Mesenchymal stem cell (in vitro differentiated cells and primary cell): Measurements from ENCODE around the gene CLEC19A.

Experiments used
- DNase-seq: peaks from one replicate; pipeline ENCODE4 v3.0.0-alpha.2; 2013
- H2AFZ ChIP-seq: one replicate; pipeline ENCODE4 v1.6.1; 2013; ENCODE audit warnings: low read depth, mild to moderate bottlenecking, control low read depth, inconsistent platforms, low read length, moderate library complexity
- H2AK5ac ChIP-seq: 2 replicates; pipeline ENCODE4 v1.6.1; 2013; ENCODE audit warnings: low read length, moderate library complexity, mild to moderate bottlenecking, inconsistent platforms; ENCODE audit not compliant: severe bottlenecking
- H2BK120ac ChIP-seq: one replicate; pipeline ENCODE4 v1.6.1; 2013; ENCODE audit warnings: low read depth, mild to moderate bottlenecking, inconsistent platforms, low read length, moderate library complexity
- H2BK12ac ChIP-seq, 2 experiments: one replicate each; pipeline ENCODE4 v1.6.1; 2013; ENCODE audit warnings: inconsistent platforms in 2 of 2, low read length in 2 of 2, mild to moderate bottlenecking in 2 of 2, moderate library complexity in 2 of 2, control low read depth in 1 of 2
- H2BK15ac ChIP-seq: one replicate; pipeline ENCODE4 v1.6.1; 2013; ENCODE audit warnings: mild to moderate bottlenecking, low read depth, inconsistent platforms; ENCODE audit not compliant: poor library complexity, severe bottlenecking
- H2BK5ac ChIP-seq: 2 replicates; pipeline ENCODE4 v1.6.1; 2013; ENCODE audit warnings: low read depth, mild to moderate bottlenecking, low read length, control low read depth, inconsistent platforms; ENCODE audit not compliant: poor library complexity, severe bottlenecking
- H3K14ac ChIP-seq, 2 experiments: one replicate each; pipeline ENCODE4 v1.6.1; 2013; ENCODE audit warnings: inconsistent platforms in 2 of 2, low read length in 2 of 2, control low read depth in 1 of 2, mild to moderate bottlenecking in 1 of 2, moderate library complexity in 1 of 2
- H3K18ac ChIP-seq, 2 experiments: one replicate each; pipeline ENCODE4 v1.6.1; 2013; ENCODE audit warnings: inconsistent platforms in 2 of 2, low read length in 2 of 2, control low read depth in 1 of 2, low read depth in 1 of 2, mild to moderate bottlenecking in 1 of 2
- H3K23ac ChIP-seq, 2 experiments: one replicate each; pipeline ENCODE4 v1.6.1; 2013; ENCODE audit warnings: inconsistent platforms in 2 of 2, low read length in 2 of 2, mild to moderate bottlenecking in 2 of 2, moderate library complexity in 2 of 2, control low read depth in 1 of 2
- H3K27ac ChIP-seq: 2 replicates; pipeline ENCODE4 v1.5.1; 2013; ENCODE audit warnings: mild to moderate bottlenecking, moderate library complexity, low read length, control low read depth, inconsistent platforms; ENCODE audit not compliant: poor library complexity, severe bottlenecking
- H3K27me3 ChIP-seq, 2 experiments: 2 replicates each; pipeline versions ENCODE4 v1.6.1 to v1.7.0; 2013; ENCODE audit warnings: low read length in 2 of 2, mild to moderate bottlenecking in 2 of 2, moderate library complexity in 2 of 2, control low read depth in 1 of 2, inconsistent platforms in 1 of 2; ENCODE audit not compliant: control insufficient read depth in 1 of 2, insufficient read depth in 1 of 2
- H3K36me3 ChIP-seq, 2 experiments: 2 replicates each; pipeline versions ENCODE4 v1.6.1 to v1.7.0; 2013; ENCODE audit warnings: low read length in 2 of 2, control low read depth in 1 of 2, inconsistent platforms in 1 of 2, low read depth in 1 of 2, mild to moderate bottlenecking in 1 of 2; ENCODE audit not compliant: insufficient read depth in 2 of 2, control insufficient read depth in 1 of 2
- H3K4ac ChIP-seq, 2 experiments: one replicate each; pipeline ENCODE4 v1.6.1; 2013; ENCODE audit warnings: inconsistent platforms in 2 of 2, low read length in 2 of 2, mild to moderate bottlenecking in 2 of 2, moderate library complexity in 2 of 2, control low read depth in 1 of 2, low read depth in 1 of 2
- H3K4me1 ChIP-seq: 2 replicates; pipeline ENCODE4 v1.6.1; 2013; ENCODE audit warnings: low read depth, low read length, control low read depth; ENCODE audit not compliant: control insufficient read depth, insufficient read depth
- H3K4me2 ChIP-seq: 2 replicates; pipeline ENCODE4 v1.6.1; 2013; ENCODE audit warnings: low read length, mild to moderate bottlenecking, inconsistent platforms; ENCODE audit not compliant: poor library complexity, severe bottlenecking
- H3K4me3 ChIP-seq, 2 experiments: 2 replicates each; pipeline versions ENCODE4 v1.5.1 to v1.7.0; 2013; ENCODE audit warnings: low read length in 2 of 2, mild to moderate bottlenecking in 2 of 2, control low read depth in 1 of 2, low read depth in 1 of 2; ENCODE audit not compliant: insufficient read depth in 1 of 2
- H3K79me1 ChIP-seq: replicated peaks from 2 replicates; pipeline ENCODE4 v1.6.1; 2013; ENCODE audit warnings: mild to moderate bottlenecking, control low read depth, low read length, inconsistent platforms; ENCODE audit not compliant: poor library complexity, severe bottlenecking
- H3K9ac ChIP-seq: 2 replicates; pipeline ENCODE4 v1.7.0; 2013; ENCODE audit warnings: mild to moderate bottlenecking, low read length, moderate library complexity
- H3K9me3 ChIP-seq: 2 replicates; pipeline ENCODE4 v1.7.0; 2013; ENCODE audit warnings: mild to moderate bottlenecking, low read length; ENCODE audit not compliant: control insufficient read depth
- H4K8ac ChIP-seq: one replicate; pipeline ENCODE4 v1.6.1; 2013; ENCODE audit warnings: inconsistent platforms, mild to moderate bottlenecking, low read length, moderate library complexity
- H4K91ac ChIP-seq: one replicate; pipeline ENCODE4 v1.6.1; 2013; ENCODE audit warnings: mild to moderate bottlenecking, low read length, inconsistent platforms
- WGBS: methylation state at CpG from one replicate; pipeline ENCODE4 v1.1.7; 2013; ENCODE audit warnings: mixed read lengths; 5-methylcytosine and 5-hydroxymethylcytosine counted together

The CLEC19A gene

DNA sequence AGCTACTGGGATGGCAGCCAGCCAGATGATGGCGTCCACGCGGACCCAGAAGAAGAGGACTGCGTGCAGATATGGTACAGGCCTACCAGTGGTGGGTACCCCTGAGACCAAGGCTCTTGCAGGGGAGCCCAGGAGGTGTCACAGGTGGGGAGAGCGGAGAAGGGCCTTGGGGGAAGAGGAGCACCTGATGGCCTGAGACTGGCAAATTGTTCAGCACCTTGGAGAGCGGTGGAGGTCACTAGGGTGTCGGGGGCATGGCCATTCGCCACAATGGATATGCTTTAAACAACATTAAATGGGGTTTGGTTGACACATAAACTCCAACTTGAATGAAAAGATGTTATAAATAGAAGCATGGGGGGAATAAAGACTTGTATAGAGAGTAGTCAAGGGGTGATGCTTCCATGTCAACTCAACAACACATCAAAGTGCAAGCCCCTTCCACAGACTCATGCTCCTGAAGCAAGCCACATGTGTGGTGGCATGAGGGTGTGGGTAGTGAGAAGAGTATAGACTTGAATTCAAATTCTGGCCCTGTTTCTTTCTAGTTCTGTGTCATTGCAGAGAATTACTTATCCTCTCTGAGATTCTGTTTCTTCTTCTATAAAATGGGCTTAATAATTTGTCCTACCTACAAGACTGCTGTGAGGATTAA, 22.2 kb downstream of the CLEC19A start:
- H3K18ac ChIP-seq: no peak overlapping the region
- no peak overlapping the region for H3K14ac ChIP-seq
- H3K4me2 ChIP-seq: no peak overlapping the region
- H3K9me3 ChIP-seq: peaks cover under 1% of the 10 kb centered on the region
- H3K27me3 ChIP-seq: peaks cover 0 to 16% of the 10 kb centered on the region in 2 experiments
- no peak overlapping the region for H2BK5ac ChIP-seq
- no peak overlapping the region for H2BK15ac ChIP-seq
- H4K8ac ChIP-seq: no peak overlapping the region
- no peak overlapping the region for H2AK5ac ChIP-seq
- H2BK12ac ChIP-seq: no peak overlapping the region
- no peak overlapping the region for H2AFZ ChIP-seq
- no peak overlapping the region for H2BK120ac ChIP-seq
- no peaks in the 10 kb centered on the region for H3K4me1 ChIP-seq
- H3K27ac ChIP-seq: no peak overlapping the region
- H3K4me3 ChIP-seq: no peak overlapping the region
- H3K9ac ChIP-seq: no peak overlapping the region
- H3K4ac ChIP-seq: no peak overlapping the region
- H3K79me1 ChIP-seq: no peaks in the 10 kb centered on the region
- H3K36me3 ChIP-seq: no peaks in the 10 kb centered on the region
- 67% methylated on average over 8 of the region's 8 CpGs for WGBS
- H3K23ac ChIP-seq: no peak overlapping the region
- no peak overlapping the region for H4K91ac ChIP-seq
- no peak for DNase-seq

GRCh38 chr16:19308392-19308791, 22.9 kb downstream of the CLEC19A start:
- peaks cover 4% of the 10 kb centered on the region for H3K9me3 ChIP-seq
- H3K14ac ChIP-seq: no peak overlapping the region
- H3K9ac ChIP-seq: no peak overlapping the region
- no peak overlapping the region for H3K27ac ChIP-seq
- no peak for DNase-seq
- 30% methylated on average over 1 of the region's 1 CpG for WGBS
- no peak overlapping the region for H4K91ac ChIP-seq
- no peaks in the 10 kb centered on the region for H3K4me1 ChIP-seq
- no peak overlapping the region for H3K4me2 ChIP-seq
- H2AFZ ChIP-seq: no peak overlapping the region
- H3K27me3 ChIP-seq: peaks cover 0 to 16% of the 10 kb centered on the region in 2 experiments
- no peak overlapping the region for H2BK15ac ChIP-seq
- no peaks in the 10 kb centered on the region for H3K36me3 ChIP-seq
- H3K18ac ChIP-seq: no peak overlapping the region
- H2AK5ac ChIP-seq: no peak overlapping the region
- no peak overlapping the region for H3K4me3 ChIP-seq
- H3K79me1 ChIP-seq: no peaks in the 10 kb centered on the region
- H4K8ac ChIP-seq: no peak overlapping the region
- no peak overlapping the region for H3K4ac ChIP-seq
- H3K23ac ChIP-seq: no peak overlapping the region
- no peak overlapping the region for H2BK120ac ChIP-seq
- no peak overlapping the region for H2BK5ac ChIP-seq
- no peak overlapping the region for H2BK12ac ChIP-seq

GRCh38 chr16:19309178-19309577, 23.6 kb downstream of the CLEC19A start:
- H3K14ac ChIP-seq: no peak overlapping the region
- peaks cover 0 to 17% of the 10 kb centered on the region in 2 experiments for H3K27me3 ChIP-seq
- no peak overlapping the region for H2BK15ac ChIP-seq
- H4K8ac ChIP-seq: no peak overlapping the region
- no peak overlapping the region for H3K27ac ChIP-seq
- H3K9ac ChIP-seq: no peak overlapping the region
- no peak overlapping the region for H4K91ac ChIP-seq
- no peak overlapping the region for H3K4me2 ChIP-seq
- WGBS: 76% methylated on average over 5 of the region's 5 CpGs
- H2AFZ ChIP-seq: no peak overlapping the region
- no peak overlapping the region for H2BK12ac ChIP-seq
- no peaks in the 10 kb centered on the region for H3K79me1 ChIP-seq
- H2AK5ac ChIP-seq: no peak overlapping the region
- H3K9me3 ChIP-seq: peaks cover 4% of the 10 kb centered on the region
- H2BK5ac ChIP-seq: no peak overlapping the region
- H3K4me1 ChIP-seq: no peaks in the 10 kb centered on the region
- no peak overlapping the region for H3K23ac ChIP-seq
- H3K4ac ChIP-seq: no peak overlapping the region
- H3K36me3 ChIP-seq: no peaks in the 10 kb centered on the region
- no peak for DNase-seq
- H2BK120ac ChIP-seq: no peak overlapping the region
- no peak overlapping the region for H3K4me3 ChIP-seq
- H3K18ac ChIP-seq: no peak overlapping the region

DNA sequence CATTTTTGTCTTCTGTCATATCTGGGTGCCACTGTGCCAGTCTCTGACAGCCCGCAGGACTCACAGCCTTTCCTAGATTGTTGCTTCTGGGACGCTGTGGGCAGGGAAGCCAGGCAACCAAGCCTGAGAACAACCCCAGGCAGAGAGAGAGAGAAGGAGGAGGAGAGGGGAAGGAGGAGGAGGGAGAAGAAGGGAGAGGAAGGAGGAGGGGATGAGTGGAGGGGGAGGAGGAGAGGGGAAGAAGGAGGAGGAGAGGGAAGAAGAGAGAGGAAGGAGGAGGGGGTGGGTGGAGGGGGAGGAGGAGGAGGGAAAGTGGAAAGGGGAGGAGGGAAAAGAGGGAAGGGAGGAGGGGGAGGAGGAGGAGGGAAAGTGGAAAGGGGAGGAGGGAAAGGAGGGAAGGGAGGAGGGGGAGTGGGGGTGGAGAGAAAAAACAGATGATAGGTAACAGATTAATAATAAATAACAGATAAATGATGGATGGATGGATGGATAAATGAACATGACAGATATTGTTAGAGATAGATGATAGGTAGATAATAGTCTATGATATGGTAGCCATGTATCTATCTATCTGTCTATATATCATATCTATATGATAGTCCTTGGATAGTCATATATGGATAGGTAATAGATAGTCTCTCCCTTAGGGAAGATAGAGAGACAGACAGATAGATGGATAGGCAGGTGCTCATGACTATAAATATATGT, 29.3 kb downstream of the CLEC19A start:
- WGBS: 62% methylated on average over 2 of the region's 2 CpGs
- H3K4me1 ChIP-seq: no peaks in the 10 kb centered on the region
- H2AFZ ChIP-seq: no peak overlapping the region

More for the DNA sequence above, 29.3 kb downstream of the CLEC19A start:
- H3K79me1 ChIP-seq: no peaks in the 10 kb centered on the region
- no peak overlapping the region for H3K27ac ChIP-seq
- no peak overlapping the region for H4K8ac ChIP-seq
- no peak overlapping the region for H2AK5ac ChIP-seq
- no peak overlapping the region for H2BK5ac ChIP-seq
- no peak overlapping the region for H3K9ac ChIP-seq
- H2BK12ac ChIP-seq: no peak overlapping the region
- H3K36me3 ChIP-seq: no peaks in the 10 kb centered on the region
- H3K14ac ChIP-seq: no peak overlapping the region
- H3K4ac ChIP-seq: no peak overlapping the region
- H3K18ac ChIP-seq: no peak overlapping the region
- peaks cover 0 to 8% of the 10 kb centered on the region in 2 experiments for H3K27me3 ChIP-seq
- H4K91ac ChIP-seq: no peak overlapping the region
- no peak overlapping the region for H3K4me3 ChIP-seq
- no peak overlapping the region for H2BK15ac ChIP-seq
- peaks cover 4% of the 10 kb centered on the region for H3K9me3 ChIP-seq
- H3K4me2 ChIP-seq: no peak overlapping the region
- no peak for DNase-seq
- H3K23ac ChIP-seq: no peak overlapping the region
- H2BK120ac ChIP-seq: no peak overlapping the region
